HepG2 (cell line): ENCODE data around the gene AGBL1. TPM values are rescaled to one million over a fixed set of nuclear protein-coding genes. Genes with fewer than 3 reads are reported as not detected.
A peak's percentile ranks its signal among the peaks of the same experiment; 100 is the strongest.

Experiments used
- ATAC-seq: fragments of 200-7000 bp; cut with Tn5 transposase; 3 replicates; pipeline ENCODE4 v1.9.1; 2020; ENCODE audit warnings: mild to moderate bottlenecking, moderate library complexity
- BruUV-seq: library from RNA; stranded (reverse); fragments of 400-500 nt; replicated peaks from 2 replicates; lab custom pipeline; 2021; lab: Mats Ljungman, UMichigan
- CTCF ChIA-PET: fragments of 300-600 bp; formaldehyde crosslinking; extraction: SDS; loops from one replicate; lab custom pipeline; 2021; ENCODE audit warnings: low total read pairs, inconsistent platforms, low intra/inter-chr PET ratio; lab: Yijun Ruan, JAX
- POLR2A ChIA-PET: fragments of 350-600 bp; sonication (Branson Sonifier 250); formaldehyde crosslinking; loops from one replicate; lab custom pipeline; 2020; ENCODE audit warnings: antibody characterized with exemption, inconsistent platforms; lab: Yijun Ruan, JAX
- DNase-seq: peaks from one replicate; pipeline ENCODE4 v3.0.0-alpha.2; 2015; ENCODE audit warnings: low spot score
- FAIRE-seq: peaks from 3 replicates; lab custom pipeline; 2011; peaks lifted over from hg19 to GRCh38; lab: Jason Lieb, UNC
- H2AFZ ChIP-seq: one replicate; pipeline ENCODE4 v1.6.1; 2011; ENCODE audit warnings: low read length, inconsistent platforms
- H3K27ac ChIP-seq: fragments of 300-600 bp; 3 replicates; pipeline ENCODE4 v1.8.0; 2011; ENCODE audit warnings: mixed run types, mild to moderate bottlenecking, mixed read lengths, low read length, inconsistent platforms; ENCODE audit not compliant: insufficient read depth; ENCODE audit errors: extremely low read length
- H3K27me3 ChIP-seq, 2 experiments: fragments of 200-600 bp in 1 of 2; 2 replicates in 1 of 2; 3 replicates in 1 of 2; pipeline versions ENCODE4 v1.6.0 to v1.8.0; 2011; ENCODE audit warnings: low read length in 2 of 2, mild to moderate bottlenecking in 2 of 2, moderate library complexity in 2 of 2, inconsistent platforms in 1 of 2; ENCODE audit not compliant: insufficient read depth in 2 of 2, control insufficient read depth in 1 of 2
- H3K36me3 ChIP-seq, 2 experiments: fragments of 200-600 bp in 1 of 2; replicated peaks in 1 of 2; 2 replicates in 1 of 2; 3 replicates in 1 of 2; pipeline versions ENCODE4 v1.5.1 to v1.8.0; 2011; ENCODE audit warnings: low read length in 2 of 2, inconsistent platforms in 1 of 2; ENCODE audit not compliant: insufficient read depth in 2 of 2, control insufficient read depth in 1 of 2
- H3K4me1 ChIP-seq: 2 replicates; pipeline ENCODE4 v1.5.1; 2012; ENCODE audit warnings: low read length, inconsistent platforms; ENCODE audit not compliant: insufficient read depth
- H3K4me2 ChIP-seq: 2 replicates; pipeline ENCODE4 v1.6.0; 2011; ENCODE audit warnings: low read depth, low read length, inconsistent platforms
- H3K4me3 ChIP-seq, 3 experiments: fragments of 200-600 bp in 1 of 3; sonication (generic), shearing (Covaris generic) in 1 of 3; replicated peaks in 1 of 3; 2 replicates each; pipeline ENCODE4 v1.5.1; 2011 to 2016; ENCODE audit warnings: low read length in 3 of 3, inconsistent platforms in 2 of 3, low read depth in 2 of 3, mild to moderate bottlenecking in 2 of 3, control low read depth in 1 of 3, mixed read lengths in 1 of 3; ENCODE audit not compliant: insufficient read depth in 1 of 3
- H3K79me2 ChIP-seq: one replicate; pipeline ENCODE4 v1.6.1; 2011; ENCODE audit warnings: low read length, inconsistent platforms; ENCODE audit not compliant: insufficient read depth
- H3K9ac ChIP-seq: 2 replicates; pipeline ENCODE4 v1.6.0; 2011; ENCODE audit warnings: mild to moderate bottlenecking, low read depth, low read length, inconsistent platforms; ENCODE audit not compliant: insufficient read depth
- H3K9me3 ChIP-seq: 2 replicates; pipeline ENCODE4 v1.5.1; 2012; ENCODE audit warnings: mild to moderate bottlenecking, low read length
- H4K20me1 ChIP-seq: 2 replicates; pipeline ENCODE4 v1.6.0; 2011; ENCODE audit warnings: inconsistent platforms, mild to moderate bottlenecking, low read length, moderate library complexity; ENCODE audit not compliant: insufficient read depth
- CEBPB ChIP-seq: IDR thresholded peaks from 2 replicates; pipeline ENCODE4 v1.6.1; 2011; ENCODE audit warnings: low read depth, low read length, improper control_type of control experiment, borderline replicate concordance
- MAFF ChIP-seq: IDR thresholded peaks from 2 replicates; pipeline ENCODE4 v1.6.1; 2011; ENCODE audit warnings: low read depth, low read length, improper control_type of control experiment
- MAFK ChIP-seq, 2 experiments: IDR thresholded peaks in 1 of 2; conservative IDR thresholded peaks in 1 of 2; 2 replicates each; pipeline ENCODE4 v1.6.1; 2011; ENCODE audit warnings: improper control_type of control experiment in 2 of 2, low read length in 2 of 2
- THAP7 ChIP-seq: sonication (generic); formaldehyde crosslinking; IDR thresholded peaks from 2 replicates; pipeline ENCODE4 v1.8.1; 2023; ENCODE audit warnings: mild to moderate bottlenecking, missing genetic modification reagents
- ZNF687 ChIP-seq: sonication (generic); formaldehyde crosslinking; IDR thresholded peaks from 2 replicates; pipeline ENCODE4 v1.5.1; 2020; ENCODE audit warnings: mild to moderate bottlenecking, missing genetic modification reagents, moderate library complexity
- WGBS: methylation state at CpG from one replicate; pipeline ENCODE4 v1.1.6; 2017; ENCODE audit warnings: low lambda C conversion rate; 5-methylcytosine and 5-hydroxymethylcytosine counted together
- in situ Hi-C: cut with HindIII; loops from 2 replicates; pipeline ENCODE4 v1.10.0; 2017; ENCODE audit warnings: low pct_unique_long_range_greater_than_20kb; ENCODE audit not compliant: extremely low pct_ligation_motif_present
- intact Hi-C: fragments of 100-400 bp; cut with micrococcal nuclease; formaldehyde crosslinking; loops from one replicate; pipeline ENCODE4 v1.10.0; 2022; ENCODE audit not compliant: unreplicated experiment
- polyA plus RNA-seq, 8 experiments: library from polyadenylated mRNA; depleted of rRNA in 3 of 8; stranded (reverse) in 7 of 8; unstranded in 1 of 8; fragments of >200 nt; fragmentation: Illumina TruSeq in 4 of 8; extraction: Trizol in 4 of 8; gene quantifications; 2 replicates each; pipeline versions ENCODE4 v1.2.1 to v1.2.3, GENCODE V29; 2011 to 2016; ENCODE audit warnings: low read depth in 4 of 8, missing spikeins in 1 of 8, mixed read lengths in 1 of 8; ENCODE audit not compliant: insufficient read depth in 1 of 8
- total RNA-seq, 5 experiments: library from RNA; depleted of rRNA; stranded (reverse); fragments of >200 nt; fragmentation: Illumina TruSeq; extraction: Trizol; gene quantifications; 2 replicates each; pipeline ENCODE4 v1.2.3, GENCODE V29; 2016; ENCODE audit warnings: low read depth in 1 of 5
- TF ChIP-seq, protein P1 (sequence below): sonication (generic); formaldehyde crosslinking; IDR thresholded peaks from 2 replicates; pipeline ENCODE4 v1.8.0; 2022; ENCODE audit warnings: mild to moderate bottlenecking, missing genetic modification reagents, borderline replicate concordance

Gene AGBL1
- total and polyA plus RNA-seq, 2 of the 13 experiments (the other 11 are each of a cell fraction or from before 2014, with no cell fraction given), result 0.01 TPM; not detected in 1

GRCh38 chr15:86772369-86773059 lies 692.8 kb downstream of the AGBL1 start:
- 0% methylated on average over 3 of the region's 3 CpGs for WGBS
- no TSS peak for BruUV-seq
- Histone ChIP-seq H3K9me3 (peaks cover 84% of the 10 kb centered on the region), H3K4me3 (no peak overlapping the region), H3K79me2 (no peaks in the 10 kb centered on the region), H3K4me1 (no peaks in the 10 kb centered on the region), H3K27ac (no peak overlapping the region), H3K9ac (no peak overlapping the region), H4K20me1 (no peaks in the 10 kb centered on the region), H2AFZ (no peak overlapping the region), H3K27me3 (no peaks in the 10 kb centered on the region), H3K4me2 (no peak overlapping the region), H3K36me3 (no peaks in the 10 kb centered on the region)
- DNase-seq (no peak), ATAC-seq (no peak), FAIRE-seq (no peak)
- in situ Hi-C loops, result no loop called here
- TF ChIP-seq MAFF (peak; percentile 19; the same call in 1 of the 2 replicates), ZNF687 (CRISPR knock-in tag) (no peak), MAFK (conservative IDR thresholded peaks at IDR 0.05 in 1 of 2, IDR thresholded peaks at IDR 0.05 in 1 of 2; ENCODE audit: low read length in 2 of 2) (0 out of 4 replicates have a peak, but pooled peaks of 1 of the 2 experiments have one; percentile 17), CEBPB (0 out of 2 replicates have a peak, but pooled peaks have one; percentile 36), THAP7 (CRISPR knock-in tag) (no peak)
- TF ChIP-seq, protein P1, sequence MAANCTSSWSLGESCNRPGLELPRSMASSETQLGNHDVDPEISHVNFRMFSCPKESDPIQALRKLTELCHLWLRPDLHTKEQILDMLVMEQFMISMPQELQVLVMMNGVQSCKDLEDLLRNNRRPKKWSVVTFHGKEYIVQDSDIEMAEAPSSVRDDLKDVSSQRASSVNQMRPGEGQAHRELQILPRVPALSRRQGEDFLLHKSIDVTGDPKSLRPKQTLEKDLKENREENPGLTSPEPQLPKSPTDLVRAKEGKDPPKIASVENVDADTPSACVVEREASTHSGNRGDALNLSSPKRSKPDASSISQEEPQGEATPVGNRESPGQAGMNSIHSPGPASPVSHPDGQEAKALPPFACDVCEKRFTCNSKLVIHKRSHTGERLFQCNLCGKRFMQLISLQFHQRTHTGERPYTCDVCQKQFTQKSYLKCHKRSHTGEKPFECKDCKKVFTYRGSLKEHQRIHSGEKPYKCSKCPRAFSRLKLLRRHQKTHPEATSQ (CRISPR knock-in tag), result no peak
- intact Hi-C loops, result no loop called here
- CTCF ChIA-PET, result no interaction called here
- POLR2A ChIA-PET, result no interaction called here
